ENCODE results near the gene C14orf132.
"Not testable (repeated sequence)": the region's sequence is repeated elsewhere in the genome, so short reads cannot be mapped to it uniquely, and the experiment has no call there.

C14orf132 gene

GRCh38 chr14:96038920-96039632 lies at the start of gene C14orf132:
TSS of gene C14orf132 (plus strand) at chr14:96039362. CDS start at chr14:96039501, 139 bp downstream.
- H3K4me3 ChIP-seq (ENCODE audit: low read depth, low read length): peak within 1 kb of the TSS; percentile 71

GRCh38 chr14:95993768-95994592 lies 45.2 kb upstream of the C14orf132 start:
- no peak overlapping the region for H3K4me3 ChIP-seq (ENCODE audit: low read depth, low read length)

- H3K4me3 ChIP-seq (ENCODE audit: low read depth, low read length): no peak overlapping the region
These were observed 44.6 kb upstream of the C14orf132 start for GRCh38 chr14:95994593-95994928.

GRCh38 chr14:95998656-95999055 lies 40.5 kb upstream of the C14orf132 start:
- H3K4me3 ChIP-seq (ENCODE audit: low read depth, low read length): no peak overlapping the region

GRCh38 chr14:96001866-96002497 lies 37.2 kb upstream of the C14orf132 start:
- H3K4me3 ChIP-seq (ENCODE audit: low read depth, low read length): no peak overlapping the region

GRCh38 chr14:96002498-96002884 lies 36.7 kb upstream of the C14orf132 start:
- H3K4me3 ChIP-seq (ENCODE audit: low read depth, low read length): no peak overlapping the region

GRCh38 chr14:96011131-96011530 lies 28.0 kb upstream of the C14orf132 start:
- no peak overlapping the region for H3K4me3 ChIP-seq (ENCODE audit: low read depth, low read length)

- H3K4me3 ChIP-seq (ENCODE audit: low read depth, low read length): no peak overlapping the region
These were observed 27.6 kb upstream of the C14orf132 start for GRCh38 chr14:96011607-96012006.

GRCh38 chr14:96012757-96013156 lies 26.4 kb upstream of the C14orf132 start:
- not testable (repeated sequence) for H3K4me3 ChIP-seq (ENCODE audit: low read depth, low read length)

- no peak overlapping the region for H3K4me3 ChIP-seq (ENCODE audit: low read depth, low read length)
These were observed 25.0 kb upstream of the C14orf132 start for GRCh38 chr14:96014176-96014575.

- H3K4me3 ChIP-seq (ENCODE audit: low read depth, low read length): no peak overlapping the region
These were observed 22.5 kb upstream of the C14orf132 start for GRCh38 chr14:96016501-96017160.

- H3K4me3 ChIP-seq (ENCODE audit: low read depth, low read length): no peak overlapping the region
These were observed 21.3 kb upstream of the C14orf132 start for GRCh38 chr14:96017882-96018281.

GRCh38 chr14:96027431-96028355 lies 11.5 kb upstream of the C14orf132 start:
- H3K4me3 ChIP-seq (ENCODE audit: low read depth, low read length): no peak overlapping the region

- H3K4me3 ChIP-seq (ENCODE audit: low read depth, low read length): no peak overlapping the region
These were observed 10.0 kb upstream of the C14orf132 start for GRCh38 chr14:96029089-96029645.

GRCh38 chr14:96030108-96030760 lies 8.9 kb upstream of the C14orf132 start:
- no peak overlapping the region for H3K4me3 ChIP-seq (ENCODE audit: low read depth, low read length)

- H3K4me3 ChIP-seq (ENCODE audit: low read depth, low read length): no peak overlapping the region
These were observed 7.5 kb upstream of the C14orf132 start for GRCh38 chr14:96031691-96032090.

GRCh38 chr14:96035456-96035855 lies 3.7 kb upstream of the C14orf132 start:
- H3K4me3 ChIP-seq (ENCODE audit: low read depth, low read length): no peak overlapping the region

GRCh38 chr14:96037891-96038557 lies 1.1 kb upstream of the C14orf132 start:
- H3K4me3 ChIP-seq (ENCODE audit: low read depth, low read length): no peak overlapping the region

- peak overlapping the region; percentile 51 for H3K4me3 ChIP-seq (ENCODE audit: low read depth, low read length)
These were observed 623 bp upstream of the C14orf132 start for GRCh38 chr14:96038558-96038919.

All from iPS-11a (cell line).